A673 (cell line): ENCODE data around the gene HNRNPA2B1. TPM values are rescaled to one million over a fixed set of nuclear protein-coding genes. Genes with fewer than 3 reads are reported as not detected.

Experiments used
- BruUV-seq: library from RNA; stranded (reverse); fragments of 400-500 nt; replicated peaks from 2 replicates; lab custom pipeline; 2021; lab: Mats Ljungman, UMichigan
- CTCF ChIA-PET: fragments of 300-600 bp; sonication (Branson Sonifier 250); formaldehyde crosslinking; loops from one replicate; lab custom pipeline; 2022; ENCODE audit warnings: antibody characterized with exemption; lab: Charles Lee
- POLR2A ChIA-PET: fragments of 300-600 bp; sonication (Branson Sonifier 250); formaldehyde crosslinking; loops from one replicate; lab custom pipeline; 2022; ENCODE audit warnings: antibody characterized with exemption; ENCODE audit not compliant: low non-redundant PET; lab: Charles Lee
- DNase-seq: peaks from one replicate; pipeline ENCODE4 v3.0.0-alpha.2; 2015; ENCODE audit warnings: low spot score
- H3K27ac ChIP-seq: fragments of 200-600 bp; sonication (generic); 2 replicates; pipeline ENCODE4 v1.5.1; 2016; ENCODE audit warnings: mixed run types, low read depth, mild to moderate bottlenecking, mixed read lengths, antibody characterized with exemption, low read length; ENCODE audit not compliant: poor library complexity, severe bottlenecking
- H3K27me3 ChIP-seq: fragments of 200-600 bp; sonication (generic); replicated peaks from 2 replicates; pipeline ENCODE4 v1.6.1; 2017; ENCODE audit warnings: mixed run types, low read depth, mild to moderate bottlenecking, mixed read lengths, antibody characterized with exemption, low read length; ENCODE audit not compliant: insufficient read depth, poor library complexity
- H3K36me3 ChIP-seq: fragments of 200-600 bp; sonication (generic); 2 replicates; pipeline ENCODE4 v1.6.1; 2016; ENCODE audit warnings: mixed run types, mild to moderate bottlenecking, mixed read lengths, antibody characterized with exemption, low read length; ENCODE audit not compliant: insufficient read depth, poor library complexity, severe bottlenecking
- H3K4me1 ChIP-seq: fragments of 200-600 bp; sonication (generic); 2 replicates; pipeline ENCODE4 v1.6.1; 2017; ENCODE audit warnings: mixed run types, mild to moderate bottlenecking, mixed read lengths, antibody characterized with exemption, low read length; ENCODE audit not compliant: insufficient read depth, poor library complexity, severe bottlenecking
- H3K4me3 ChIP-seq: fragments of 200-600 bp; sonication (generic); 2 replicates; pipeline ENCODE4 v1.5.1; 2016; ENCODE audit warnings: low read depth, mixed run types, mild to moderate bottlenecking, mixed read lengths, low read length; ENCODE audit not compliant: poor library complexity, severe bottlenecking
- H3K9me3 ChIP-seq: fragments of 200-600 bp; sonication (generic); 2 replicates; pipeline ENCODE4 v1.6.1; 2016; ENCODE audit warnings: mixed run types, low read depth, mild to moderate bottlenecking, mixed read lengths, antibody characterized with exemption, low read length; ENCODE audit not compliant: poor library complexity, severe bottlenecking
- CTCF ChIP-seq: fragments of 300-800, 200-600 bp; sonication (generic); conservative IDR thresholded peaks from 2 replicates; pipeline ENCODE4 v1.5.1; 2017; ENCODE audit warnings: low read depth, mild to moderate bottlenecking, antibody characterized with exemption, low read length, moderate library complexity, mixed read lengths
- EZH2 ChIP-seq: fragments of 200-600 bp; sonication (generic); IDR thresholded peaks from 2 replicates; pipeline ENCODE4 v1.6.1; 2017; ENCODE audit warnings: borderline replicate concordance, low read depth, mild to moderate bottlenecking, mixed read lengths, antibody characterized with exemption, low read length; ENCODE audit not compliant: poor library complexity, severe bottlenecking
- intact Hi-C: fragments of 100-400 bp; cut with micrococcal nuclease; formaldehyde crosslinking; loops from one replicate; pipeline ENCODE4 v1.10.0; 2022; ENCODE audit not compliant: unreplicated experiment
- total RNA-seq: library from RNA; stranded (reverse); gene quantifications from 2 replicates; pipeline ENCODE4 v1.2.3, GENCODE V29; 2021

HNRNPA2B1 gene
- total RNA-seq, 1 experiment from 2014 or later: 1,229 TPM

- no TSS peak for BruUV-seq
- Histone ChIP-seq H3K27ac (peak overlapping the region; percentile 56), H3K27me3 (no peaks in the 10 kb centered on the region), H3K4me1 (no peaks in the 10 kb centered on the region), H3K36me3 (peaks cover 13% of the 10 kb centered on the region), H3K9me3 (no peaks in the 10 kb centered on the region), H3K4me3 (no peak overlapping the region)
- intact Hi-C loops: loop anchor here (5.0 kb wide), 1 partner anchor 291 kb away; no protein-coding TSS in a partner anchor
- CTCF ChIA-PET: no interaction called here
- TF ChIP-seq EZH2 (no peak), CTCF (no peak)
- POLR2A ChIA-PET: no interaction called here
- DNase-seq: no peak
Observed at GRCh38 chr7:26183545-26184280, 16.8 kb downstream of the HNRNPA2B1 start.

- DNase-seq: no peak
- TF ChIP-seq EZH2: no peak
- no peak for TF ChIP-seq CTCF
- no peaks in the 10 kb centered on the region for H3K27me3 ChIP-seq
- no peaks in the 10 kb centered on the region for H3K4me1 ChIP-seq
- no peaks in the 10 kb centered on the region for H3K9me3 ChIP-seq
- H3K36me3 ChIP-seq: peaks cover 4% of the 10 kb centered on the region
- ChIA-PET POLR2A (no interaction called here), CTCF (no interaction called here)
- H3K27ac ChIP-seq: no peak overlapping the region
- H3K4me3 ChIP-seq: no peak overlapping the region
- intact Hi-C loops: loop anchor here (5.0 kb wide), 1 partner anchor 290 kb away; no protein-coding TSS in a partner anchor
- BruUV-seq: no TSS peak
Observed at GRCh38 chr7:26182706-26183105, 17.8 kb downstream of the HNRNPA2B1 start.

GRCh38 chr7:26182283-26182682 is 18.3 kb downstream of the HNRNPA2B1 start:
- Histone ChIP-seq H3K4me1 (no peaks in the 10 kb centered on the region), H3K27ac (no peak overlapping the region), H3K36me3 (peaks cover 4% of the 10 kb centered on the region), H3K4me3 (no peak overlapping the region), H3K9me3 (no peaks in the 10 kb centered on the region), H3K27me3 (no peaks in the 10 kb centered on the region)
- no TSS peak for BruUV-seq
- no peak for TF ChIP-seq EZH2
- no peak for TF ChIP-seq CTCF
- ChIA-PET POLR2A (no interaction called here), CTCF (no interaction called here)
- DNase-seq: no peak
- intact Hi-C loops: loop anchor here (5.0 kb wide), 1 partner anchor 290 kb away; no protein-coding TSS in a partner anchor
